KMS-11 (cell line): ENCODE data around the gene HERC5.

Source experiments
- H2AFZ ChIP-seq: fragments of 200-600 bp; sonication (generic); 2 replicates; pipeline ENCODE4 v1.6.1; 2016; ENCODE audit warnings: antibody characterized with exemption, mixed run types, low read depth
- H3K27ac ChIP-seq: fragments of 200-600 bp; sonication (generic); 2 replicates; pipeline ENCODE4 v1.6.1; 2016; ENCODE audit warnings: mild to moderate bottlenecking, mixed run types
- H3K27me3 ChIP-seq: fragments of 200-600 bp; sonication (generic); 2 replicates; pipeline ENCODE4 v1.6.1; 2017; ENCODE audit warnings: mild to moderate bottlenecking, low read depth, mixed run types, moderate library complexity; ENCODE audit not compliant: insufficient read depth
- H3K36me3 ChIP-seq: fragments of 200-600 bp; sonication (generic); 2 replicates; pipeline ENCODE4 v1.6.1; 2017; ENCODE audit warnings: mild to moderate bottlenecking, mixed run types; ENCODE audit not compliant: insufficient read depth
- H3K4me1 ChIP-seq: fragments of 200-600 bp; sonication (generic); 2 replicates; pipeline ENCODE4 v1.6.1; 2016; ENCODE audit warnings: mild to moderate bottlenecking, low read depth, mixed run types; ENCODE audit not compliant: poor library complexity, severe bottlenecking
- H3K4me2 ChIP-seq: fragments of 200-600 bp; sonication (generic); 2 replicates; pipeline ENCODE4 v1.7.0; 2016; ENCODE audit warnings: mild to moderate bottlenecking, mixed run types
- H3K4me3 ChIP-seq: fragments of 200-600 bp; sonication (generic); IDR thresholded peaks from 2 replicates; pipeline ENCODE4 v1.6.1; 2017; ENCODE audit warnings: low read depth, low read length, mixed read lengths; ENCODE audit not compliant: insufficient read depth
- H3K79me2 ChIP-seq: fragments of 200-600 bp; sonication (generic); 2 replicates; pipeline ENCODE4 v1.6.1; 2016; ENCODE audit warnings: low read depth, mixed run types; ENCODE audit not compliant: insufficient read depth
- H3K9ac ChIP-seq: fragments of 200-600 bp; sonication (generic); 2 replicates; pipeline ENCODE4 v1.6.1; 2016; ENCODE audit warnings: mild to moderate bottlenecking, mixed run types
- H4K20me1 ChIP-seq: fragments of 200-600 bp; sonication (generic); 2 replicates; pipeline ENCODE4 v1.6.1; 2016; ENCODE audit warnings: mild to moderate bottlenecking, mixed run types; ENCODE audit not compliant: insufficient read depth
- TF ChIP-seq, protein P1 (sequence below): fragments of 200-600 bp; sonication (generic); conservative IDR thresholded peaks from 2 replicates; pipeline ENCODE4 v1.6.1; 2017; ENCODE audit warnings: low read depth, mild to moderate bottlenecking, antibody characterized with exemption, low read length, moderate library complexity, mixed read lengths

The HERC5 gene

DNA sequence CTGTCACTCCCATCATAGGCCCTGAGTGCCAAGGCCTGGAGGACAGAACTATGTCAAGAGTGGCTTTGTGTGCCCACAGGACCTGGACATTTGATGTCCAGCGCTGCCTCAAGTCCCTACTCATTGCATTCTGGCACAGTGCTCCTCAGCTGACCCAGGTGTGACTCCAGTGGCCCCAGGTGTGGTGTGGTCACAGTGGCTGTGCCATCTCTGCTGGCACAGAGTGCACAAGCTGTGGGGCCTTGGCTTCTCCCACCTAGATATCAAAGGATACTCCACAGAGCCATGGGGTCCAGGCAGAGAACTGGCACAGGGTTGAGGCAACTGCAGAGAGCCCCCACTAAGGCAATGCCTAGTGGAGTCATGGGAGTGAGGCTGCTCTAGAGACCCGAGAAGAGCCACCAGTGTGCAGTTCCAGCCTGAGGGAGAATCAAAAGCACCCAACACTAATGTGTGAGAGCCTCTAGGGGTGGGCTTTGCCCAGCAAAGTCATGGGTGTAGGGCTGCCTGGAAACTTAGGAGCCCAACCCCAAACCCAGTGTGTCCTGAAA is 41.0 kb downstream of the HERC5 start:
- Histone ChIP-seq H3K27me3 (no peaks in the 10 kb centered on the region), H3K4me3 (no peak overlapping the region), H3K4me2 (no peak overlapping the region), H3K9ac (no peak overlapping the region), H4K20me1 (no peaks in the 10 kb centered on the region), H3K36me3 (no peaks in the 10 kb centered on the region), H3K4me1 (no peaks in the 10 kb centered on the region), H2AFZ (no peak overlapping the region), H3K27ac (no peak overlapping the region), H3K79me2 (no peaks in the 10 kb centered on the region)
- TF ChIP-seq, protein P1, sequence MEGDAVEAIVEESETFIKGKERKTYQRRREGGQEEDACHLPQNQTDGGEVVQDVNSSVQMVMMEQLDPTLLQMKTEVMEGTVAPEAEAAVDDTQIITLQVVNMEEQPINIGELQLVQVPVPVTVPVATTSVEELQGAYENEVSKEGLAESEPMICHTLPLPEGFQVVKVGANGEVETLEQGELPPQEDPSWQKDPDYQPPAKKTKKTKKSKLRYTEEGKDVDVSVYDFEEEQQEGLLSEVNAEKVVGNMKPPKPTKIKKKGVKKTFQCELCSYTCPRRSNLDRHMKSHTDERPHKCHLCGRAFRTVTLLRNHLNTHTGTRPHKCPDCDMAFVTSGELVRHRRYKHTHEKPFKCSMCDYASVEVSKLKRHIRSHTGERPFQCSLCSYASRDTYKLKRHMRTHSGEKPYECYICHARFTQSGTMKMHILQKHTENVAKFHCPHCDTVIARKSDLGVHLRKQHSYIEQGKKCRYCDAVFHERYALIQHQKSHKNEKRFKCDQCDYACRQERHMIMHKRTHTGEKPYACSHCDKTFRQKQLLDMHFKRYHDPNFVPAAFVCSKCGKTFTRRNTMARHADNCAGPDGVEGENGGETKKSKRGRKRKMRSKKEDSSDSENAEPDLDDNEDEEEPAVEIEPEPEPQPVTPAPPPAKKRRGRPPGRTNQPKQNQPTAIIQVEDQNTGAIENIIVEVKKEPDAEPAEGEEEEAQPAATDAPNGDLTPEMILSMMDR, result no peak

DNA sequence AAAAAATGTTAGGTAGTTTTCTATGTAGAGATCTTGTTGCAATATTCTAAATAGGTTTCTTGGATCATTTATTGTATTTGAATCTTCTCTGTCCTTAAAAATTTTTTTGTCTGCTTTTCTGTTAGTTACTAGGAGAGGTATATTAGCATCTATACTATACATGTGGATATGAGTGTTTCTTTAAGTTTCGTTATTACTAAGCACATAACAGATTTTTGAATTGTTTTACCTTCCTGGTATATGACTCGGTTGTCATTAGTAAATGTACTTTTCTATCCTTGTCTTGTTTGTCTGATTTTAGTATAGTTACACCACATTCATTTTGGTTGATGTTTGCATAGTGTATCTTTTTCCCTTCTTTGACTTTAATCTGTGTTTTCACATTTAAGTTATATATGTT is 46.4 kb downstream of the HERC5 start:
- Histone ChIP-seq H3K4me1 (no peaks in the 10 kb centered on the region), H3K9ac (no peak overlapping the region), H3K27me3 (no peaks in the 10 kb centered on the region), H2AFZ (no peak overlapping the region), H3K36me3 (no peaks in the 10 kb centered on the region), H4K20me1 (no peaks in the 10 kb centered on the region), H3K27ac (no peak overlapping the region), H3K4me3 (no peak overlapping the region), H3K79me2 (no peaks in the 10 kb centered on the region), H3K4me2 (no peak overlapping the region)
- TF ChIP-seq, protein P1, result no peak

DNA sequence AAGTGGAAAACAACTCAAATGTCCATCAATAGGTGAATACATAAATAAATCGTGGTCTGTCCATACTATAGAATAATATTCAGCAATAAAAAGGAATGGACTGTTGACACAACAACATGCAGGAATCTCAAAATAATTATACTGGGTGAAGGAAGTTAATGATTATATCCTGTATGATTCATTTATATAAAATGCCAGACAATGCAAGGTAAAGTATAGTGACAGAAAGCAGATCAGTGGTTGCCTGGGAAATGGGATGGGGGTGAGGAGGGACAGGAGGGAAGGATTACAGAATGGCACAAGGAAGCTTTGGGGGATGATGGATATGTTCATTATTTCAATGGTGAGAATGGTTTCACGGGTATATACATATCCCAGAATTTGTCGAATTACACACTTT is 54.3 kb downstream of the HERC5 start:
- Histone ChIP-seq H3K27ac (no peak overlapping the region), H2AFZ (no peak overlapping the region)
- TF ChIP-seq, protein P1, result no peak

DNA sequence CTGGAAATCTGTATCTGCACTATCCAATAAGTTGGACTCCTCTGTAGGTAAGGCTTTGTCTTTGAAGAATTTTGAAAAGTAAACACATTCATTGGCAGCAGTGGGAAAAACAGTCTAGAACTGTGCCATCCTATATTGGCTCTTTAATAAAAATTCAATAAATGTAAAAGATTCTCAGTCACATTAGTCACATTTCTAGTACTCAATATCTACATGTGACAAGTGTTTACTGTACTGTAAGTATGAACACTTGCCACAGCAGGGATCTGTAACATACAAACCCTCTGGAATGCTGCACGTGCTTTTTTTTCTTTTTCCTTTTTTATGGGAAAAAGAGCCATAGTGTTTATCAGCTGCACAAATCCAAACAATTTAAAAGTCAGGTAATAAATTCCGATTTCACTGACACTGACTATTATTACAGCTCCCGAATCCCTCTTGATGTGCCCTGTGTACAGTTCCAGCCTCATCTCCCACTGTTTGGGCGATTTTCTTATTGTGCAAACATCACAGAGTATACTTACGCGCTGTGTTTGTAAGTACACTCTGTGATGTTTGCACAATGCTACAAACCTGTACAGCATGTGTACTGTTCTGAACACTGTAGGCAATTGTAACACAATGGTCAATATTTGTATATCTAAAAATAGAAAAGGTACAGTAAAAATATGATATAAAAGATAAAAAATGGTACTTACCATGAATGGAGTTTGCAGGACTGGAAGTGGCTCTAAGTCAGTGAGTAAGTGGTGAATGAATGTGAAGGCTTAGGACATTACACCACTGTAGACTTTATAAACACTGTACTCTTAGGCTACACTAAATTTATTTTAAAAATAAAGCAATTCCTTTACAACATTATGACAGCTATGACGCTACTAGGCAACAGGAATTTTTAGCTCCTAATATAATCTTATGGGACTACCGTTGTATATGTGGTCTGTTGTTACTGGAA is 57.9 kb downstream of the HERC5 start:
- Histone ChIP-seq H3K27ac (no peak overlapping the region), H3K4me3 (no peak overlapping the region), H3K36me3 (no peaks in the 10 kb centered on the region), H3K27me3 (no peaks in the 10 kb centered on the region), H4K20me1 (no peaks in the 10 kb centered on the region), H3K79me2 (no peaks in the 10 kb centered on the region; the same call in 1 of the 2 replicates), H2AFZ (no peak overlapping the region), H3K9ac (no peak overlapping the region), H3K4me1 (peaks cover 6% of the 10 kb centered on the region), H3K4me2 (no peak overlapping the region)
- TF ChIP-seq, protein P1, result no peak

More for the DNA sequence above, 54.3 kb downstream of the HERC5 start:
- H3K4me3 ChIP-seq, result no peak overlapping the region
- H3K79me2 ChIP-seq, result no peaks in the 10 kb centered on the region
- H3K36me3 ChIP-seq, result no peaks in the 10 kb centered on the region
- no peaks in the 10 kb centered on the region for H3K27me3 ChIP-seq
- H3K4me1 ChIP-seq, result peaks cover 2% of the 10 kb centered on the region
- H3K4me2 ChIP-seq, result no peak overlapping the region
- H3K9ac ChIP-seq, result no peak overlapping the region
- H4K20me1 ChIP-seq, result no peaks in the 10 kb centered on the region
